ENCODE measurements around the gene CDK2.

Gene CDK2

GRCh38 chr12:55932551-55932910 lies 34.1 kb upstream of the CDK2 start:
- no peak for TF ChIP-seq POLR2AphosphoS5 (IDR thresholded peaks at IDR 0.05; ENCODE audit: low read depth, low read length)
- no peak for TF ChIP-seq TAF1 (IDR thresholded peaks at IDR 0.05; ENCODE audit: borderline replicate concordance, insufficient read depth, low read length)
- no peak for TF ChIP-seq SIN3A (IDR thresholded peaks at IDR 0.05; ENCODE audit: borderline replicate concordance, insufficient read depth, low read length)
- TF ChIP-seq, protein P1, sequence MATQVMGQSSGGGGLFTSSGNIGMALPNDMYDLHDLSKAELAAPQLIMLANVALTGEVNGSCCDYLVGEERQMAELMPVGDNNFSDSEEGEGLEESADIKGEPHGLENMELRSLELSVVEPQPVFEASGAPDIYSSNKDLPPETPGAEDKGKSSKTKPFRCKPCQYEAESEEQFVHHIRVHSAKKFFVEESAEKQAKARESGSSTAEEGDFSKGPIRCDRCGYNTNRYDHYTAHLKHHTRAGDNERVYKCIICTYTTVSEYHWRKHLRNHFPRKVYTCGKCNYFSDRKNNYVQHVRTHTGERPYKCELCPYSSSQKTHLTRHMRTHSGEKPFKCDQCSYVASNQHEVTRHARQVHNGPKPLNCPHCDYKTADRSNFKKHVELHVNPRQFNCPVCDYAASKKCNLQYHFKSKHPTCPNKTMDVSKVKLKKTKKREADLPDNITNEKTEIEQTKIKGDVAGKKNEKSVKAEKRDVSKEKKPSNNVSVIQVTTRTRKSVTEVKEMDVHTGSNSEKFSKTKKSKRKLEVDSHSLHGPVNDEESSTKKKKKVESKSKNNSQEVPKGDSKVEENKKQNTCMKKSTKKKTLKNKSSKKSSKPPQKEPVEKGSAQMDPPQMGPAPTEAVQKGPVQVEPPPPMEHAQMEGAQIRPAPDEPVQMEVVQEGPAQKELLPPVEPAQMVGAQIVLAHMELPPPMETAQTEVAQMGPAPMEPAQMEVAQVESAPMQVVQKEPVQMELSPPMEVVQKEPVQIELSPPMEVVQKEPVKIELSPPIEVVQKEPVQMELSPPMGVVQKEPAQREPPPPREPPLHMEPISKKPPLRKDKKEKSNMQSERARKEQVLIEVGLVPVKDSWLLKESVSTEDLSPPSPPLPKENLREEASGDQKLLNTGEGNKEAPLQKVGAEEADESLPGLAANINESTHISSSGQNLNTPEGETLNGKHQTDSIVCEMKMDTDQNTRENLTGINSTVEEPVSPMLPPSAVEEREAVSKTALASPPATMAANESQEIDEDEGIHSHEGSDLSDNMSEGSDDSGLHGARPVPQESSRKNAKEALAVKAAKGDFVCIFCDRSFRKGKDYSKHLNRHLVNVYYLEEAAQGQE (IDR thresholded peaks at IDR 0.05; ENCODE audit: insufficient read depth in 1 of 2, low read depth in 2 of 2, low read length in 2 of 2): no peak
- TF ChIP-seq FOXP2 (optimal IDR thresholded peaks at IDR 0.05; ENCODE audit: borderline replicate concordance, extremely low read depth, extremely low read length, insufficient read depth): no peak

- TF ChIP-seq FOXP2 (optimal IDR thresholded peaks at IDR 0.05; ENCODE audit: borderline replicate concordance, extremely low read depth, extremely low read length, insufficient read depth) (no peak), SIN3A (IDR thresholded peaks at IDR 0.05; ENCODE audit: borderline replicate concordance, insufficient read depth, low read length) (no peak), TAF1 (IDR thresholded peaks at IDR 0.05; ENCODE audit: borderline replicate concordance, insufficient read depth, low read length) (no peak), POLR2AphosphoS5 (IDR thresholded peaks at IDR 0.05; ENCODE audit: low read depth, low read length) (no peak)
- TF ChIP-seq, protein P1 (IDR thresholded peaks at IDR 0.05; ENCODE audit: insufficient read depth in 1 of 2, low read depth in 2 of 2, low read length in 2 of 2): no peak
These were observed 33.3 kb upstream of the CDK2 start for GRCh38 chr12:55933169-55933798.

GRCh38 chr12:55933799-55934742 lies 32.6 kb upstream of the CDK2 start:
- TF ChIP-seq POLR2AphosphoS5 (IDR thresholded peaks at IDR 0.05; ENCODE audit: low read depth, low read length): no peak
- no peak for TF ChIP-seq TAF1 (IDR thresholded peaks at IDR 0.05; ENCODE audit: borderline replicate concordance, insufficient read depth, low read length)
- TF ChIP-seq SIN3A (IDR thresholded peaks at IDR 0.05; ENCODE audit: borderline replicate concordance, insufficient read depth, low read length): no peak
- TF ChIP-seq, protein P1 (IDR thresholded peaks at IDR 0.05; ENCODE audit: insufficient read depth in 1 of 2, low read depth in 2 of 2, low read length in 2 of 2): no peak
- TF ChIP-seq FOXP2 (optimal IDR thresholded peaks at IDR 0.05; ENCODE audit: borderline replicate concordance, extremely low read depth, extremely low read length, insufficient read depth): no peak

DNA sequence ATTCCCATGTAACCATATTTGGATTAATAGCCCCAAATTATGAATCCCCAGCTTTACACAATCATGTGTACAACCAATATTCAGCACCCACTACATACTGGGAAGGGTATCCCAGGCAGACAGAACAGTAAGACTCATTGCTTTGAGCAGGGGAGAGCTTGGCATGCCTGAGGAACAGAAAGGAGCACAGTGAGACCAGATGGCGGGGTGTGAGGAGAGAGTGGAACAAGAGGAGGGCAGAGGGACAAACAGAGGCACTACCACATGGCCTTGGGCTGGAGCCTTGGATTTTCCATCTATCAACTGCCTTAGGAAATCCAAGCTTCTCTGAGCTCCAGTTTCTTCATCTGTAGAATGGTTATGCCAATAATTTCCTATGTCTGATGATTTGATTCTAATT lies 31.9 kb upstream of the CDK2 start:
- no peak for TF ChIP-seq POLR2AphosphoS5 (IDR thresholded peaks at IDR 0.05; ENCODE audit: low read depth, low read length)
- no peak for TF ChIP-seq SIN3A (IDR thresholded peaks at IDR 0.05; ENCODE audit: borderline replicate concordance, insufficient read depth, low read length)
- TF ChIP-seq, protein P1 (IDR thresholded peaks at IDR 0.05; ENCODE audit: insufficient read depth in 1 of 2, low read depth in 2 of 2, low read length in 2 of 2): no peak
- TF ChIP-seq FOXP2 (optimal IDR thresholded peaks at IDR 0.05; ENCODE audit: borderline replicate concordance, extremely low read depth, extremely low read length, insufficient read depth): no peak
- no peak for TF ChIP-seq TAF1 (IDR thresholded peaks at IDR 0.05; ENCODE audit: borderline replicate concordance, insufficient read depth, low read length)

Data from PFSK-1 (cell line).